Activated B cell treated with CpG ODN at 0.5 μM for 24 hours (primary cell): ENCODE data around the gene PPP1R7. TPM values are rescaled to one million over a fixed set of nuclear protein-coding genes. Genes with fewer than 3 reads are reported as not detected.

Experiments used
- ATAC-seq: fragments of 200-7000 bp; cut with Tn5 transposase; one replicate; pipeline ENCODE4 v1.10.0; 2021; ENCODE audit warnings: low read depth, mild to moderate bottlenecking, moderate library complexity
- CTCF ChIA-PET: fragments of 350-600 bp; sonication (Branson Sonifier 250); formaldehyde crosslinking; loops from one replicate; lab custom pipeline; 2021; ENCODE audit warnings: antibody characterized with exemption; lab: Charles Lee
- POLR2A ChIA-PET: fragments of 350-600 bp; sonication (Branson Sonifier 250); formaldehyde crosslinking; loops from one replicate; lab custom pipeline; 2021; ENCODE audit warnings: antibody characterized with exemption; lab: Charles Lee
- DNase-seq: peaks from one replicate; pipeline ENCODE4 v3.0.0; 2022
- H3K27ac Mint-ChIP-seq: one replicate; pipeline ENCODE4 v1.8.0; 2020; ENCODE audit warnings: mixed read lengths
- H3K27me3 Mint-ChIP-seq: one replicate; pipeline ENCODE4 v1.8.0; 2021; ENCODE audit warnings: mixed read lengths
- H3K36me3 Mint-ChIP-seq: one replicate; pipeline ENCODE4 v1.8.0; 2021; ENCODE audit warnings: low read depth, mixed read lengths
- H3K4me1 Mint-ChIP-seq: one replicate; pipeline ENCODE4 v1.8.0; 2021; ENCODE audit warnings: mixed read lengths
- H3K4me3 Mint-ChIP-seq: one replicate; pipeline ENCODE4 v1.8.0; 2020; ENCODE audit warnings: mild to moderate bottlenecking, mixed read lengths
- H3K9me3 Mint-ChIP-seq: one replicate; pipeline ENCODE4 v1.8.0; 2020; ENCODE audit warnings: mixed read lengths
- intact Hi-C: fragments of 100-400 bp; cut with micrococcal nuclease; formaldehyde crosslinking; loops from one replicate; pipeline ENCODE4 v1.15.1; 2024
- total RNA-seq: library from RNA; stranded (reverse); gene quantifications from 2 replicates; pipeline ENCODE4 v1.2.3, GENCODE V29; 2022
- TF ChIP-seq, protein P1 (sequence below): fragments of 200-600 bp; IDR thresholded peaks from one replicate; pipeline ENCODE4 v1.8.0; 2022; ENCODE audit warnings: antibody characterized with exemption, mild to moderate bottlenecking

The PPP1R7 gene
- total RNA-seq, 1 donor from 2014 or later: 72.0 TPM

DNA sequence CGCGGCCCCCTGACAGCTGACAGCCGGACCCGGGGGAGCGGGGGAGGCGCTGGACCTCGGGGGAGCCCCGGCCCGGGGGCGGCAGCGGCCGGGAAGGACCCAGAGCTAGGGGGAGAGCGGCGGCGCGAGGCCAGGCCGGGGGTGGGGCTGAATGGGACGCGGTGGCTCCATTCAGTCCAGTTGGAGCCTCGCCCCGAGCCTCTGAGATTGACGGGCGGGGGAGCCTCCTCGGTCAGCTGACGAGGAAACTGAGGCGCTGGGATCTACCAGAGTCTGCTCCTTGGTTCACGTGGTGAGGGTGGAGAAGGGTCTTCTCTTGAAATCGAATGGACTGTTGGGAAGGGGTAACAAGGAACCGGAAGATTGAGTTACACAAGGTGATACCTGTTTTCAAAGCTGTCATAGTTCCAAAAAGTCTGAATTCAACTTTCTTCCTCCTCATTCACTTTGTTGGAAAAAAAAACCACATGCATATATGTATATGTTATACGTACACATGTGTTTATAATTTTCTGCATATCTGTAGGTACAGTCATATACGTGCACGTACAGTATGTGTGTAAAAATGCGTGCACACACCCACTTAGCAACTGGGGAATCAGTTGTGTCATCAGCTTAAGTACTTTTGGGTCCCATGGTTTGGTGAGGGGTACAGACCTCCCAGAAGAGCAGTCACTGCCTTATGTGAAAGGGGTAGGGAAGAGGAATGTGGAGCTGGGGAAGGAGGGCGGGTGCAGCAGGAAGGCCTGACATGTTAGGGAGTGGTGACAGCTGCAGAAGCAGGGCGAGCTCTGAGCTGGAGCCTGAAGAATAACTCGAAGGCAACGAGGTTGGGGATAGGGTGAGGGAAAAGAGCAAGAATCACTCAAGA lies 628 bp downstream of the PPP1R7 start:
- ChIA-PET POLR2A (interaction anchor here (0.6 to 5.5 kb wide), 21 partner anchors 10 to 712 kb away, joined by 3 to 137 read pairs (median 6); partner anchors contain the start of genes HDLBP, MTERF4 and SEPTIN2), CTCF (interaction anchor here (1.0 to 3.9 kb wide), 10 partner anchors 11 to 301 kb away, joined by 3 to 69 read pairs (median 5); partner anchors contain the start of gene MTERF4)
- no peaks in the 10 kb centered on the region for H3K27me3 Mint-ChIP-seq
- peak overlapping the region; percentile 95 for H3K27ac Mint-ChIP-seq
- H3K4me3 Mint-ChIP-seq: peak overlapping the region; percentile 100
- TF ChIP-seq, protein P1, sequence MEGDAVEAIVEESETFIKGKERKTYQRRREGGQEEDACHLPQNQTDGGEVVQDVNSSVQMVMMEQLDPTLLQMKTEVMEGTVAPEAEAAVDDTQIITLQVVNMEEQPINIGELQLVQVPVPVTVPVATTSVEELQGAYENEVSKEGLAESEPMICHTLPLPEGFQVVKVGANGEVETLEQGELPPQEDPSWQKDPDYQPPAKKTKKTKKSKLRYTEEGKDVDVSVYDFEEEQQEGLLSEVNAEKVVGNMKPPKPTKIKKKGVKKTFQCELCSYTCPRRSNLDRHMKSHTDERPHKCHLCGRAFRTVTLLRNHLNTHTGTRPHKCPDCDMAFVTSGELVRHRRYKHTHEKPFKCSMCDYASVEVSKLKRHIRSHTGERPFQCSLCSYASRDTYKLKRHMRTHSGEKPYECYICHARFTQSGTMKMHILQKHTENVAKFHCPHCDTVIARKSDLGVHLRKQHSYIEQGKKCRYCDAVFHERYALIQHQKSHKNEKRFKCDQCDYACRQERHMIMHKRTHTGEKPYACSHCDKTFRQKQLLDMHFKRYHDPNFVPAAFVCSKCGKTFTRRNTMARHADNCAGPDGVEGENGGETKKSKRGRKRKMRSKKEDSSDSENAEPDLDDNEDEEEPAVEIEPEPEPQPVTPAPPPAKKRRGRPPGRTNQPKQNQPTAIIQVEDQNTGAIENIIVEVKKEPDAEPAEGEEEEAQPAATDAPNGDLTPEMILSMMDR: no peak
- ATAC-seq (no peak), DNase-seq (no peak)
- H3K36me3 Mint-ChIP-seq: peaks cover 34% of the 10 kb centered on the region
- intact Hi-C loops: loop anchor here (1.0 to 10.0 kb wide), 12 partner anchors 24 to 464 kb away; partner anchors contain the start of genes HDLBP, MTERF4, SEPTIN2 and SNED1
- no peaks in the 10 kb centered on the region for H3K9me3 Mint-ChIP-seq
- H3K4me1 Mint-ChIP-seq: peaks cover 26% of the 10 kb centered on the region

DNA sequence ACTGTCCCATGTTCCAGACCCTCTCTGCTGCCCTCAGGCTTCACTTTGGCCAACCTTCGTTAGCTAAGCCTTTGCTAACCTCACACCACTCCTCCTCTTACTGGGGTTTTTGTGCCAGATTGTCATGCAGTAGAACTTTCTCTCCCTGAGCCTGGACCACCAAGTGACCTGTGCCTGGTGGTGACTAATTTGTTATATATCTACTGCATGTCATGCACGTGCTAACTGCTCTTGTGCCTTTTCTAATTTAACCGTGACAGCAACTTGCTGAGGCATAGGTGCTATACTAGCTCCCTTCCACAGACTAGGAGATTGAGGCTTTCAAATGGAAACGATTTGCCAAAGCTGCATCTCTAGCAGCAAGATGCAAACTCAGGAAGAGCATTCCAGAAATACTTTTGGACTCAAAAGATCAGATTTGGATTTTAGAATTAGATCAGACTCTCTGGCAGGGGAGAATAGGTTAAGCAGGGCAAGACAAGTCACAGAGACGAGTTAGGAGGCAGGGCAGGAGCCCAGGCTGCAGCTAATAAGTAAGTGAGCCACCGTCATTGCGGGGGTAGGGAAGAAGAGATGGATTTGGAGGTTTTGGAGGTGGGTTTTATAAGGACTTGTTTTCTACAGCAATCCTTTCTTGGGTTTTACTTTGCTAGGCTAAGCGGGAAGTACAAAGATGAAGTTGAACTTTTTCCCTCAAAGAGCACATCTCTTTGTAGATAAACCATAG lies 1.8 kb downstream of the PPP1R7 start:
- peak overlapping the region; percentile 50 for H3K4me3 Mint-ChIP-seq
- peaks cover 39% of the 10 kb centered on the region for H3K36me3 Mint-ChIP-seq
- CTCF ChIA-PET: interaction anchor here (2.1 to 3.9 kb wide), 2 partner anchors 57 to 74 kb away, joined by 6 to 69 read pairs; no protein-coding TSS in a partner anchor
- H3K4me1 Mint-ChIP-seq: peaks cover 32% of the 10 kb centered on the region
- DNase-seq (no peak), ATAC-seq (no peak)
- TF ChIP-seq, protein P1: no peak
- H3K9me3 Mint-ChIP-seq: no peaks in the 10 kb centered on the region
- POLR2A ChIA-PET: interaction anchor here (1.2 to 5.5 kb wide), 5 partner anchors 26 to 591 kb away, joined by 4 to 137 read pairs (median 47); partner anchors contain the start of gene MTERF4
- intact Hi-C loops: loop anchor here (2.0 to 10.0 kb wide), 5 partner anchors 65 to 463 kb away; partner anchors contain the start of genes HDLBP, SEPTIN2 and SNED1
- no peaks in the 10 kb centered on the region for H3K27me3 Mint-ChIP-seq
- H3K27ac Mint-ChIP-seq: no peak overlapping the region

DNA sequence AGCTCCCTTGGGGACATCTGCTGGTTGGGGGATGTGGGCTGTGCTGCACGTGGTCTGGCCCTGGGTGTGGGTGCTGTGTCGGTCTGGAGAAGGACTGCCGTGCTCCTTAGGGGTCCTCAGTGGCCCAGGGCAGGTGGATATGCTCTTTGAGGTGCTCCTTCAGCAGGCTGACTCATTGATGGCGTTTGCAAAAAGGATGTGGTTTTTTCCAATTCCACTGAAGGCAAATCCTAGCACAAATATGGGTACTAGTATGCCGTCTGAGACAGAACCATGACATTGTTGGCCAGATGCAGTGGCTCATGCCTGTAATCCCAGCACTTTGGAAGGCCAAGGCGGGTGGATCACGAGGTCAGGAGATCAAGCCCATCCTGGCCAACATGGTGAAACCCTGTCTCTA lies 3.3 kb downstream of the PPP1R7 start:
- CTCF ChIA-PET: no interaction called here
- no peak overlapping the region for H3K27ac Mint-ChIP-seq
- TF ChIP-seq, protein P1: no peak
- POLR2A ChIA-PET: interaction anchor here (0.7 kb wide), 1 partner anchor 161 kb away, joined by 8 read pairs; no protein-coding TSS in a partner anchor
- DNase-seq: no peak
- intact Hi-C loops: loop anchor here (5.0 to 10.0 kb wide), 3 partner anchors 64 to 461 kb away; partner anchors contain the start of gene SNED1
- peaks cover 33% of the 10 kb centered on the region for H3K4me1 Mint-ChIP-seq
- no peaks in the 10 kb centered on the region for H3K27me3 Mint-ChIP-seq
- H3K36me3 Mint-ChIP-seq: peaks cover 52% of the 10 kb centered on the region
- ATAC-seq: no peak
- no peaks in the 10 kb centered on the region for H3K9me3 Mint-ChIP-seq
- H3K4me3 Mint-ChIP-seq: no peak overlapping the region

DNA sequence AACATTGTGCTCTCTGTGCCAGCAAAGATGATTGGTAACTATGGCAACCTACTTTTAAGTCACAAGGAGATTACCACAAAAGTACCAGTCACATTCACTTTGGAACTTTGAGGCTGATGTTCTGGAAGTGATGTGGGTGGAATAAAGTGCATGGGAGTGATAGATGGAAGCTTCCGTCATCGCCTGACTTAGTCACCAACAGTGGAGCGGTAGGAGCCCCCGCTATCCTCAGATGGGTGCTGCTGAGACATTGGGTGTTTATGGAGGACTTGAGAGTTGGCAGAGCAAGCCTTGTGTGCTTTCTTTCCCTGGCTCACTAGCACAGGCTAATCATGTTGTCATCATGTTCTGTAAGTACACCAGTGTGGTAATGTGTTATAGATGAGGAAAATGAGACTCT lies 4.6 kb downstream of the PPP1R7 start:
- no peaks in the 10 kb centered on the region for H3K27me3 Mint-ChIP-seq
- peaks cover 32% of the 10 kb centered on the region for H3K4me1 Mint-ChIP-seq
- ChIA-PET CTCF (interaction anchor here (2.5 kb wide), 1 partner anchor 77 kb away, joined by 8 read pairs; no protein-coding TSS in a partner anchor), POLR2A (no interaction called here)
- DNase-seq: no peak
- no peak overlapping the region for H3K27ac Mint-ChIP-seq
- ATAC-seq: no peak
- H3K36me3 Mint-ChIP-seq: peaks cover 60% of the 10 kb centered on the region
- TF ChIP-seq, protein P1: no peak
- no peak overlapping the region for H3K4me3 Mint-ChIP-seq
- intact Hi-C loops: loop anchor here (5.0 to 10.0 kb wide), 3 partner anchors 62 to 460 kb away; partner anchors contain the start of gene SNED1
- no peaks in the 10 kb centered on the region for H3K9me3 Mint-ChIP-seq
